ENCODE data around the gene DDX20. TPM values are rescaled to one million over a fixed set of nuclear protein-coding genes. Genes with fewer than 3 reads are reported as not detected.

The DDX20 gene
- total and polyA plus RNA-seq, 2 donors (not counting 3 experiments of a cell fraction or from before 2014, with no cell fraction given), result 4.1 to 15.9 TPM

DNA sequence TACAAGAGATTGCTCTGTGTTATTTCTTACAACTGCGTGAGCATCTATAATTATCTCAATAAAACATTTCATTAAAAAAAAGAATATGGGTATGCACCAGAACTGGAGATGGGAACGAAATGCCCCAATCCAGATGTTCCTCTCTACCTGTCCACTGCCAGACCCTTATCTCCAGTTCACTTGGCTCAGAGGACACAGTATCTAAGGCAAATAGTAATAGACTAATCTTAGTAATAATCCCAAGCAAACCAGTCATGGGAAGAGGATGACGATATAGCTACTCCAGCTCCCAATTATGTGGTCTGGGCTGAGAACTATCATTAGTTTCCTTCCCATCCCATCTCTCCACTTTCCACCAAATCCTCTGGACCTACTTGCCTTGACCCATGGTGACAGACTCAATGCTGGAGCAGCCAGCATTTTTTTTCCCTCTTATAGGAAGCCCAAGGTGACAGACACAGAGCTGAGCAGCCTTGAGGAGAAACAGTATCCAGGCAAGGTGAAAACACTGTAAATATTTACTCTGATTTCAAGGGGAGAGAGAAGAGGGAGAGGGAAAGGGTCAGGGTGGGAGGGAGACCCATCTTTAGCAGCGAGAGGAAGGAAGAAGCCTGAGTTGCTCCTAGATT lies 28.7 kb downstream of the DDX20 start:
- no TSS peak for BruUV-seq (replicated peaks)
- DNase-seq (ENCODE audit: low read depth, low spot score) (no peak), FAIRE-seq (no peak)
- Histone ChIP-seq H3K9ac (replicated peaks; ENCODE audit: extremely low read depth, insufficient read depth, low read length) (no peak overlapping the region), H3K27me3 (ENCODE audit: control insufficient read depth in 2 of 2, insufficient read depth in 2 of 2, low read length in 2 of 2) (peaks cover 6 to 8% of the 10 kb centered on the region in 2 experiments), H3K36me3 (ENCODE audit: control insufficient read depth in 2 of 2, extremely low read depth in 1 of 2, insufficient read depth in 2 of 2, low read length in 2 of 2) (no peaks in the 10 kb centered on the region), H3K4me3 (replicated peaks in 1 of 3; ENCODE audit: insufficient read depth in 1 of 3, low read depth in 1 of 3, low read length in 3 of 3) (no peak overlapping the region), H3K9me1 (replicated peaks; ENCODE audit: control insufficient read depth, extremely low read depth, insufficient read depth, low read length) (no peaks in the 10 kb centered on the region), H3K79me2 (ENCODE audit: control insufficient read depth, insufficient read depth, low read length) (no peaks in the 10 kb centered on the region), H2AFZ (ENCODE audit: low read depth, low read length) (no peak overlapping the region), H3K9me3 (replicated peaks; ENCODE audit: control insufficient read depth, insufficient read depth, low read length) (no peaks in the 10 kb centered on the region), H3K4me2 (ENCODE audit: insufficient read depth, low read length) (no peak overlapping the region), H3K27ac (ENCODE audit: insufficient read depth, low read depth, low read length) (no peak overlapping the region), H4K20me1 (replicated peaks; ENCODE audit: control insufficient read depth, extremely low read depth, insufficient read depth, low read length) (no peaks in the 10 kb centered on the region), H3K4me1 (ENCODE audit: control insufficient read depth, extremely low read depth, insufficient read depth, low read length) (no peaks in the 10 kb centered on the region)
- dilution Hi-C loops (cut with MboI; ENCODE audit: extremely low pct_ligation_motif_present, low sequenced_read_pairs) (no loop called here), intact Hi-C loops (cut with micrococcal nuclease) (no loop called here)
- ChIA-PET POLR2A (no interaction called here), CTCF (interaction anchor here (0.9 to 1.6 kb wide), 5 partner anchors 10 to 276 kb away, joined by 3 to 7 read pairs (median 4); no protein-coding TSS in a partner anchor)
- TF ChIP-seq POLR2AphosphoS5 (IDR thresholded peaks at IDR 0.05; ENCODE audit: insufficient read depth, low read depth, low read length) (no peak), JUN (IDR thresholded peaks at IDR 0.05; ENCODE audit: borderline replicate concordance, insufficient read depth, insufficient read length, low read depth) (no peak), GATA2 (IDR thresholded peaks at IDR 0.05; ENCODE audit: insufficient read depth, insufficient read length, low read depth, low read length) (no peak), MYC (IDR thresholded peaks at IDR 0.05; ENCODE audit: low read depth, low read length) (no peak), EZH2 (IDR thresholded peaks at IDR 0.05; ENCODE audit: borderline replicate concordance, low read depth, low read length, severe bottlenecking) (no peak), CTCF (IDR thresholded peaks at IDR 0.05; ENCODE audit: extremely low read depth in 1 of 2, insufficient read depth in 1 of 2, low read depth in 1 of 2, low read length in 2 of 2) (no peak)
- TF ChIP-seq, protein P1, sequence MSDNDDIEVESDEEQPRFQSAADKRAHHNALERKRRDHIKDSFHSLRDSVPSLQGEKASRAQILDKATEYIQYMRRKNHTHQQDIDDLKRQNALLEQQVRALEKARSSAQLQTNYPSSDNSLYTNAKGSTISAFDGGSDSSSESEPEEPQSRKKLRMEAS (IDR thresholded peaks at IDR 0.05; ENCODE audit: insufficient read depth, insufficient read length), result no peak

Measured in endothelial cell of umbilical vein (primary cell).